ENCODE results near the gene TTC34.
"Not testable (repeated sequence)": the region's sequence is repeated elsewhere in the genome, so short reads cannot be mapped to it uniquely, and the experiment has no call there.

The TTC34 gene

DNA sequence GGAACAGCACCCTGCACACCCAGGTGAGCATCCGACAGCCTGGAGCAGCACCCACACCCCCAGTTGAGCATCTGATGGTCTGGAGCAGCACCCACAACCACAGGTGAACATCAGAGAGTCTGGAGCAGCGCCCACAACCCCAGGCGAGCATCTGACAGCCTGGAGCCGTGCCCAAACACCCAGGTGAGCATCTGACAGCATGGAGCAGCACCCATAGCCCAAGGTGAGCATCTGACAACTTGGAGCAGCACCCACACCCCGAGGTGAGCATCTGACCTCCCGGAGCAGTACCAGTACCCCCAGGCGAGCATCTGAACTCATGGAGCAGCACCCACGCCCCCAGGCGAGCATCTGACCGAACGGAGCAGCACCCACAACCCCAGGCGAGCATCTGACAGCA, 144.4 kb downstream of the TTC34 start:
- not testable (repeated sequence) for DNase-seq (ENCODE audit: low spot score)

DNA sequence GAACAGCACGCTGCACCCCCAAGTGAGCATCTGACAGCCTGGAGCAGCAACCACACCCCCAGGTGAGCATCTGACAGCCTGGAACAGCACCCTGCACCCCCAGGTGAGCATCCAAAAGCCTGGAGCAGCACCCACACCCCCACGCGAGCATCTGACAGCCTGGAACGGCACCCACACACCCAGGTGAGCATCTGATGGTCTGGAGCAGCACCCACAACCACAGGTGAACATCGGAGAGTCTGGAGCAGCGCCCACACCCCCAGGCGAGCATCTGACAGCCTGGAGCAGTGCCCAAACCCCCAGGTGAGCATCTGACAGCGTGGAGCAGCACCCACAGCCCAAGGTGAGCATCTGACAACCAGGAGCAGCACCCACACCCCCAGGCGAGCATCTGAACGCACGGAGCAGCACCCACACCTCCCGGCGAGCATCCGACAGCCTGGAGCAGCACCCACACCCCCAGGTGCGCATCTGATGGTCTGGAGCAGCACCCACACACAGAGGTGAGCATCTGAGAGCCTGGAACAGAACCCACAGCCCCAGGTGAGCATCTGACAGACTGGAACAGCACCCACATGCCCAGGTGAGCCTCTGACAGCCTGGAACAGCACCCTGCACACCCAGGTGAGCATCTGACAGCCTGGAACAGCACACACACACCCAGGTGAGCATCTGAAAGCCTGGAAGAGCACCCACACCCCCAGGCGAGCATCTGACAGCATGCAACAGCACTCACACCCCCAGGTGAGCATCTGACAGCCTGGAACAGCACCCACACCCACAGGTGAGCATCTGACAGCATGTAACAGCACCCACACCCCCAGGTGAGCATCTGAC, 145.7 kb downstream of the TTC34 start:
- not testable (repeated sequence) for DNase-seq (ENCODE audit: low spot score)

DNA sequence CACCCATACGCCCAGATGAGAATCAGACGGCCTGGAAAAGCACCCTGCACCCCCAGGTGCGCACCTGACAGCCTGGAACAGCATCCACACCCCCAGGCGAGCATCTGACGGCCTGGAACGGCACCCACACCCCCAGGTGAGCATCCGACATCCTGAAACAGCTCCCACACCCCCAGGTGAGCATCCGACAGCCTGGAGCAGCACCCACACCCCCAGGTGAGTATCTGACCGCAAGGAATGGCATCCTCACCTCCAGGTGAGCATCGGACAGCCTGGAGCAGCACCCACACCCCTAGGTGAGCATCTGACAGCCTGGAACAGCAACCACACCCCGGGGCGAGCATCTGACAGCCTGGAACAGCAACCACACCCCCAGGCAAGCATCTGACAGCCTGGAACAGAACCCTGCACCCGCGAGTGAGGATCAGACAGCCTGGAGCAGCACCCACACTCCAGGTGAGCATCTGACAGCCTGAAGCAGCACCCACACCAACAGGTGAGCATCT, 147.0 kb downstream of the TTC34 start:
- DNase-seq (ENCODE audit: low spot score) = not testable (repeated sequence)

DNA sequence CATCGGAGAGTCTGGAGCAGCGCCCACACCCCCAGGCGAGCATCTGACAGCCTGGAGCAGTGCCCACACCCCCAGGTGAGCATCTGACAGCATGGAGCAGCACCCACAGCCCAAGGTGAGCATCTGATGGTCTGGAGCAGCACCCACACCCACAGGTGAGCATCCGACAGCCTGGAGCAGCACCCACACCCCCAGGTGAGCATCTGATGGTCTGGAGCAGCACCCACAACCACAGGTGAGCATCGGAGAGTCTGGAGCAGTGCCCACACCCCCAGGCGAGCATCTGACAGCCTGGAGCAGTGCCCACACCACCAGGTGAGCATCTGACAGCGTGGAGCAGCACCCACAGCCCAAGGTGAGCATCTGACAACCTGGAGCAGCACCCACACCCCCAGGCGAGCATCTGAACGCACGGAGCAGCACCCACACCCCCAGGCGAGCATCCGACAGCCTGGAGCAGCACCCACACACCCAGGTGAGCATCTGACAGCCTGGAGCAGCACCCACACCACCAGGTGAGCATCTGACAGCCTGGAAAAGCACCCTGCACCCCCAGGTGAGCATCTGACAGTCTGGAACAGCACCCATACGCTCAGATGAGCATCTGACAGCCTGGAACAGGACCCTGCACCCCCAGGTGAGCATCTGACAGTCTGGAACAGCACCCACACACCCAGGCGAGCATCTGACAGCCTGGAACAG, 147.6 kb downstream of the TTC34 start:
- not testable (repeated sequence) for DNase-seq (ENCODE audit: low spot score)

GRCh38 chr1:2652926-2653571, 148.4 kb downstream of the TTC34 start:
- not testable (repeated sequence) for DNase-seq (ENCODE audit: low spot score)

DNA sequence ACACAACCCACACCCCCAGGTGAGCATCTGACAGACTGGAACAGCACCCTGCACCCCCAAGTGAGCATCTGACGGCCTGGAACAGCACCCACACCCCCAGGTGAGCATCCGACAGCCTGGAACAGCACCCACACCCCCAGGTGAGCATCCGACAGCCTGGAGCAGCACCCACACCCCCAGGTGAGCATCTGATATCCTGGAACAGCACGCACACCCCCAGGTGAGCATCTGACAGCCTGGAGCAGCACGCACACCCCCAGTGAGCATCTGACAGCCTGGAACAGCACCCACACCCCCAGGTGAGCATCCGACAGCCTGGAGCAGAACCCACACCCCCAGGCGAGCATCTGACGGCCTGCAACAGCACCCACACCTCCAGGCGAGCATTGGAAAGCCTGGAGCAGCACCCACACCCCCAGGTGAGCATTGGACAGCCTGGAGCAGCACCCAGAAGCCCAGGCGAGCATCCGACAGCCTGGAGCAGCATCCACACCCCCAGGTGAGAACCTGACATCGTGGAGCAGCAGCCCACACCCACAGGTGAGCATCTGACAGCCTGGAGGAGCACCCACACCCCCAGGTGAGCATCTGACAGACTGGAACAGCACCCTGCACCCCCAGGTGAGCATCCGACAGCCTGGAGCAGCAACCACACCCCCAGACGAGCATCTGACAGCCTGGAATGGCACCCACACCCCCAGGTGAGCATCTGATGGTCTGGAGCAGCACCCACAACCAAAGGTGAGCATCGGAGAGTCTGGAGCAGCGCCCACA, 149.2 kb downstream of the TTC34 start:
- not testable (repeated sequence) for DNase-seq (ENCODE audit: low spot score)

- DNase-seq (ENCODE audit: low spot score) = no peak
Measured at GRCh38 chr1:2650967-2651645, 150.4 kb downstream of the TTC34 start.

DNA sequence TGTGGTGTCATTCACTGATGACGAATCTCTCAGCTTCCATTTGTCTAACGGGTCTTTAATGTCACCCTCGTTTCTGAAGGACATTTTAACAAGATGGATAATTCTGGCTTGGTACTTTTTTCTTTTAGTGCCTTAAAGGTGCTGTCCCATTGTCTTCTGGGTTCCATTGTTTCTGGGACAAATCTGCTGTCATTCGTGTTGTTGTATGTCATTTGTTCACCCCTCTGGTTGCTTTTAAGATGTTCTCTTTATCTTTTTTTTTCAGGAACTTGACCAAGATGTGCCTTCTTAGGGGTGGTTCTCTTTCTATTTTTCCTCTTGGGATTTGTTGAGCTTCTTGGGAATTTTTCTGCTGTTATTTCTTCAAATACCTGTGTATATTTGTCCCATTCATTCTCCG, 154.7 kb downstream of the TTC34 start:
- DNase-seq (ENCODE audit: low spot score) = no peak

DNA sequence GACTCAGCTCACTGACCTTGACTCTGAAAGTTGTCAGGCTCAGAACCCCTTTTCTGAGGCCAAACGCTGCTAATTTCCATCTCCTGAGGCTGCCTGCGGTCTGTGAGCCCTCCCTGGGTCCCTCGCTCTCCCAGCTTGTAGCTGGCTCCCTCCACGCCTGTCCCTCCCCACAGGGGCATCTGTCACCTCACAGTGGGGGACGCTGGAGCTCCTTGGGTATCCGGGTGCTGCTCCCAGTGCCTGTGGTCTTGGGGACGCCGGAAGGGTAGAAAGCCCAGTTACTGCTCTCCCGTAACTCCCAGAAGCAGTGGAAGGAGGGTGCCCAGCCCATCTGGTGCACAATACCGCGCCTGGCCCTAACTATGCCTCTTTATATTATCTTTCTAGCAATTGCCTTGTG, 155.7 kb downstream of the TTC34 start:
- DNase-seq (ENCODE audit: low spot score) = no peak

DNA sequence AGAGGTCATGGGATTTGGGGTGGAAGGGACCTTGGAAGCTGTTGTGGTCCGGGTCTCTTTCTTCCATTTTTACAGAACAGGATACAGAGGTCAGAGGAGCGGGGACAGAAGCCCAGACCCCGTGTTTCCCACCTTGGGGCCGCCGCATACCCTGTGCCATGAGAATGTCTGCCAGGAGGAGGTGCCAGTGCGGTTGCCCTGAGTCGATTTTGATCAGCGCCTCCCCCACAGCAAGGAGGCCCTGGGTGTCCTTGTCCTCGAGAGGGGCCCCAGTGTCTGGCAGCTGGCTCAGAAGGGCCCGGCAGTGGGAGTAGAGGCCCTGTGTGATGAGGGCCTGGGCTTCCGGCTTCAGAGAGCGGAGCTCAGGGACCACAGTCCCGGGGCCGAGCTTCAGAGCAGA, 156.3 kb downstream of the TTC34 start:
- no peak for DNase-seq (ENCODE audit: low spot score)

GRCh38 chr1:2644591-2645101, 156.8 kb downstream of the TTC34 start:
- no peak for DNase-seq (ENCODE audit: low spot score)

GRCh38 chr1:2644171-2644570, 157.3 kb downstream of the TTC34 start:
- DNase-seq (ENCODE audit: low spot score) = no peak

DNA sequence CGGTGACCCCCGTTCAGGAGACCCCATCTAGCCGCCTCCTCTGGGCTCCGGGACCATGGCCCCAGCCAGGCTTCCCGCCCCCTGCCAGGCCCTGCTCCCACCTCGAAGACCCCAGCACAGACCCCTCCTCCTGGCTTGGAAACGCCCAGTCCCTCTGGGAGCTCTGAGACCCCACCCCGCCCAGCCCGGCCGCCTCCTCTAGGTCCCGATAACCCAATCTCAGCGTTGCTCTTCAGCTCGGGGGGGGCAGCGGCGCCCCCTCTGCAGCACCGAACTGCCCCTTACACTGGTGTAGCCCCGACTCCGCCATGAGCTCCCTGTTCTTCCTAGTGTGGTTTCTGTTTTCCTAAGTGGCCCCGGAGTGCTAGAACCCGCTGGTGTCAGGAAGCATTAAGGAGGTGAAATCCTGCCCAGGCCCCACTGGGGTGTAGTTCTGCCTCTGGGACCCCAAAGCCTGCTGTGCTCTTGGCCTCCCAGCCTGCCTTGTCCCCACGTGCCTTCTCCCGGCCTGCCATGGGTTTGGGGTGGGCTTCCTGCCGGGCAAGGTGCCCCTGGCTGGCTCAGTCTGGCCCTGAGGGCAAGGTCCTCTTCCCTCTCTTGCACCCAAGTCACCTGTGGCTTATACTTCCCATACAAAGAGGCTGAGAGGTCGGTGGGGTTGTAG, 157.9 kb downstream of the TTC34 start:
- DNase-seq (ENCODE audit: low spot score) = no peak

DNA sequence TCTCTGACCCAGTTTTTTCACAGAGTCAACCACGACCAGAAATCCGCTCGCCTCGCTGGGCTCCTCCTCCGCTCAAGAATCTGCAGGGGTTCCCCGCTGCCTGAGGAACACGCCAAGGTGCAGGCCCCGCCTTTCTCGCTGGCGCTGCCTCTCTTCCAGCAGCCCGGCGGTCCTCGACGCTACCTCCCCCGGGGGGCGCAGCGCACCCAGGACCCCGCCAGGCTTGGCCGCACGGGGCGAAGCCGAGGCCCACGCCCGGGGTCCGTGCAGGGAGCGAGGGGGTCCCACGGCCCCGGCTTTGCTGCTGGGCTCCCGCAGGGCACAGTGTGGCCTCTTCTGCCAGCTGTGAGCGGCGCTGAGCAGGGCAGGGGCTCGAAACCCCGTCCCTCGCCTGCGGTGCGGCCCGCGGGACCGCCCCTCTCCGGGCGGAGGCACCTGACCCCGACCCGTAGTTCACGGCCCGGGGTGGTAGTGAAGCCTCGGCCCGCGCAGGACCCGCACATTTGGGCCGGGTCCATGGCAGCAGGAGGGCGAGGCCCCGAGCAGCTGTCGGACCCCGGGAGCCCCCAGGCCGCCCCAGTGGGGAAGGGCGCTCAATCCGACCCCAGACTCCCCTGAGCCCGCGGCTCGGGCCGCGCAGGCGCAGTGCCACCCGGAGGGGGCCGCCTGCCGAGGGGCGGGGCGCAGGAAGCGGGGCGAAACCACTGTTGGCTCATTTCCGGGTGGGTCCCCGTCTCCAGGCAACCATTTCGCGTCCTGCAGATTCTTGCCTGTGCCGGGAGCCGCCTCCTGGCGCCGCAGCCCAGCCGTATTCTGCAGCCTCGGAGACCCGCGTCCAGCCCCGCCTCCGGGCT, 158.7 kb downstream of the TTC34 start:
- peak; percentile 100 for DNase-seq (ENCODE audit: low spot score)

DNA sequence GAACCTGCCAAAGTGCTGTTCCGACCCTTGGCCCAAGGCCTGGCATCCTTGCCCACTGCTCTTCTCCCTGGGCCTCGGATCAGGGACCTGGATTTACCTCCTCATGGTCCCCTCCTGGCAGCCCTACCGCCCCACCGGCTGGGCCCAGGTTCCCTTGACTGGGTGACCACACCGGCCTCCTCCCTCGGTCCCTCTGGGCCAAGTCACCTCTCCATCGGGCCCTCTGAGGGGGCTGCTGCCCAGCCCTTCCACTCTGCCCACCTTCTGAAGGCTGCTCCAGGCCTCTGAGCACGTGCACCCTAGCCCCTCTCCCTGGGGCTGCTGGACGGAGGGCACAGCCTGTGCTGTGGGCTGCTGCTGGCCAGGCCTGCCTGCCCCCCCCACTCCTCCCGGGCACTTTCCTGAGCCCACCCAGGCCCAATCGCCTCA, 159.3 kb downstream of the TTC34 start:
- no peak for DNase-seq (ENCODE audit: low spot score)

DNA sequence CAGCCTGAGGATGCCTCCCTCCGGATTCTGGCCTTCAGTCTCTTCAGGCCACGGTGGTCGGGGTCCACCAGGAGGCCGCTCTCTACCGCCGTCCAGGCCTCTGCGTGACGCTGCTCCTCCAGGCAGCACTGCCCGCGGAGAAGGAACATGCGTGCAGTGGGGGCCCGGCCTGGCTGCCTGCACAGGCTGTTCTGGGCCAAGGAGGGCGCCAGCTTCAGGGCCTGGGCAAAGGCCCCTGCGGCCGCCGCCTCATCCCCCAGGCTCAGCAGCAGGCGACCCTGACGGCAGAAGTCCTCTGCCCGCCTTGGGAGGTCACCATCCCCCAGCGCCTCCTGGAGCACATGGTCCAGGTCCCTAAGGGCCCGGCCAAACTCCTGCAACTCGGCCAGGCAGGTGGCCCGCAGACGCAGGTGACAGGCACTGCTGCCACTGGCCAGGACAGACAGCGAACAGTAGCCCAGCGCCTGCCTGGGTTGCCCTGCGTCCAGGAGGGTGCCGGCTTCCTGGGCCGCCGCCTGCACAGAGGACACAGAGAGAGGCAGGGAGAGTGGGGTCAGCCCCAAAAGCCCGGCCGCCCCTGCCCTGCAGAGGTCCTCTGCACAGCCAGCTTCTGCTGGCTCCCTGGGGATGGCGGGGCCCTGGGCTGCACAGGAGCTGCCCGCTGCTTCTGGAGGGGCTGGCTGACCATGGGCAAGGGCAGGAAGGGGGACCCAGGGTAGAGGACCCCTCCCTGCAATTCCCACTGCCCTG, 159.9 kb downstream of the TTC34 start:
- no peak for DNase-seq (ENCODE audit: low spot score)

GRCh38 chr1:2640626-2641025, 160.9 kb downstream of the TTC34 start:
- DNase-seq (ENCODE audit: low spot score) = no peak

DNA sequence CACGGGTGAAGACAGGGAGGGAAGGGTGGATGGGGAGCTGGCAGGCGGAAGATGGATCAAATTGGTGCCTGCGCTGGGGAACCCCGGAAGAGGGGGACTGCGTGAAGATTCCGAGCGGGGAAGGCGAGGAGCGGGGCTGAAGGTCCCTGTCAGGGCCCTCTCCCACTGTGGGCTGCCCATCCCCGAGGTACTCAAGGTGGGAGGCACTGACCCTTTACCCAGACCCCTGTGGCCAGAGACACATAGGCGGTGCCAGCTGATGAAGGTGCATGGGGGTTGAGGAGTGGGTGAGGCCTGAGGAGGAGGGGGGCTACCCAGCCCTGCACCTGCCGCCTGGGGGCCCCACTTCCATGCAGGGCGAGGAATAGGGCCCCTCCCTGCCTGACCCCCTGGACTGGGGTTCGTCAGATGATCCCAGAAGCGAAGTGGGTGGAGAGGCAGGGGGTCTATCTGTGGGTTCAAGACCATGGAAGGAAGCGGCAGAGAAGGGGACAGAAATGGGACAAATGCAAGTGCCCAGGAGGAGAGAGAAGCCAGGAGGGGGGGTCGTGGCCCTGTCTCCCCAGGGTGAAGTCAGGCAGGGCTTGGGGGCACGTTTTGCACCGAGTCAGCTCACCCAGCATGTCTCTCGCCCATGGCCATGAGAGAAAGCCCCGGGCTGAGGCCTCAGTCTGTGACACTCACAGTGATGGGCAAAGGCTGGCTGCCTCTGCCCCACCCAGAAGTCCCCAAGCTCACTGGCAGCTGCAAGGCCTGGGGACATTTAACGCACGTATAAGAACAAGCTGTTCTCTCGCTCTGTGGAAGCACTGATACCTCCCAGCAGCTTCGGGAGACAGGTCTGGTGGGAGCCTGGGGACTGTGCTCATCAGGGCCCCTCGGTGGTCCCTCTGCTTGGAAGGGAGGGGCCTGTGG, 161.6 kb downstream of the TTC34 start:
- no peak for DNase-seq (ENCODE audit: low spot score)
